22Rv1 (cell line): ENCODE data around the gene SYNDIG1.

ENCODE experiments used
- H3K27ac ChIP-seq: fragments of 450-650 bp; 2 replicates; pipeline ENCODE4 v1.5.1; 2017
- ZFX ChIP-seq: fragments of 450-650 bp; IDR thresholded peaks from 2 replicates; pipeline ENCODE4 v1.6.1; 2017; ENCODE audit warnings: antibody characterized with exemption, borderline replicate concordance
- TF ChIP-seq, protein P1 (sequence below): fragments of 450-650 bp; IDR thresholded peaks from 2 replicates; pipeline ENCODE4 v1.5.1; 2017; ENCODE audit warnings: mild to moderate bottlenecking

Gene SYNDIG1

DNA sequence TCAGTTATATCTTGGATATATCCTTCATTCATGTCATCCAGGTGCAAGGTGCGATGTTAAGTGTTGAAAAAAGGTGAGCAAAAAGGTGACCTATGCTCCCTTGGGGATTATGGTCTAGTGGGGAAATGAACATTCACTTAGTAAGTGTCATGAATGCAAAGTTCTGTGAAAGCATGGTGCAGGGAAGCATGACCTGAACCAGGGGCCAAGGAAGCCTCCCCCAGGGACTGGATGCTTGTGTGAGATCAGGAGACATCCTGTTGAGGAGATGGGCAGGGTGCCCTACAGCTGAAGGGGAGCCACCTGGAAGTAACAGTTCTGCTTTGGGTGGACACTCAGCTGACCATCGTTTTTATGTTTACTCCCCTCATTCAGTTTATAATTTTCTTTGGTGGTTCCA is 179.5 kb downstream of the SYNDIG1 start:
- H3K27ac ChIP-seq, result no peak overlapping the region
- TF ChIP-seq ZFX, result no peak
- TF ChIP-seq, protein P1, sequence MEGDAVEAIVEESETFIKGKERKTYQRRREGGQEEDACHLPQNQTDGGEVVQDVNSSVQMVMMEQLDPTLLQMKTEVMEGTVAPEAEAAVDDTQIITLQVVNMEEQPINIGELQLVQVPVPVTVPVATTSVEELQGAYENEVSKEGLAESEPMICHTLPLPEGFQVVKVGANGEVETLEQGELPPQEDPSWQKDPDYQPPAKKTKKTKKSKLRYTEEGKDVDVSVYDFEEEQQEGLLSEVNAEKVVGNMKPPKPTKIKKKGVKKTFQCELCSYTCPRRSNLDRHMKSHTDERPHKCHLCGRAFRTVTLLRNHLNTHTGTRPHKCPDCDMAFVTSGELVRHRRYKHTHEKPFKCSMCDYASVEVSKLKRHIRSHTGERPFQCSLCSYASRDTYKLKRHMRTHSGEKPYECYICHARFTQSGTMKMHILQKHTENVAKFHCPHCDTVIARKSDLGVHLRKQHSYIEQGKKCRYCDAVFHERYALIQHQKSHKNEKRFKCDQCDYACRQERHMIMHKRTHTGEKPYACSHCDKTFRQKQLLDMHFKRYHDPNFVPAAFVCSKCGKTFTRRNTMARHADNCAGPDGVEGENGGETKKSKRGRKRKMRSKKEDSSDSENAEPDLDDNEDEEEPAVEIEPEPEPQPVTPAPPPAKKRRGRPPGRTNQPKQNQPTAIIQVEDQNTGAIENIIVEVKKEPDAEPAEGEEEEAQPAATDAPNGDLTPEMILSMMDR, result no peak

DNA sequence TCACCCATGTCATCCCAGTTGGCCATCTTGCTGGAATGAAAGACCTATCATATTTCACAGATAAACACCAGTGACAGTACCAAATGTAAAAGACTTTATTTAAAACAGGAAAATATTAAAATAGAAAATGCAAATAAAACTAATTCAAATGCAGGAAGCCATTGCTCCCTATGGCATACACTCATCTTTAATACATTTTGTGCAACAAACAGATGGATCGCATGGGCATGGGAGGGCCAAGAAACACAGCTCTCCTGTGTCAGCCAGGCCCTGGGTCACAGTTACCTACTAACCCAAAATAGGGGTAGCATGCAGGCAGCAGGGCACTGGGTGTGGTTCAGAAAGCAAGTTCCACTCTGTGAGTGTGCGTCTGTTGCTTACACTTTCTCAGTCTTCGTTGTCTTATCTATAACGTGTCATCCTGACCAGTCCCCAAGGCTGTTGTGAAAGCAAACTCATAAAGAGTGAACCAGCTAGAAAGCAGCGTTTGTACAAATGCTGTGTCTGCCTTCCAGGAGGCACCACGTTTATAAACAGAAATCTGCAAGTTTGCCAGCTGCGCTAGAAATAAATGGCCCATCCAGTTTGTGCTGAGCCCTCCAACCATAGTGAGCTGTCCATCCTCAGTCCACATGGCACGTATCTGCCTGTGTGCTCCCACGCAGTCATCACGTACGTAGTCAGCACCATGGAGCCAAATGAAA is 180.5 kb downstream of the SYNDIG1 start:
- TF ChIP-seq, protein P1, result no peak
- no peak for TF ChIP-seq ZFX
- no peak overlapping the region for H3K27ac ChIP-seq

- TF ChIP-seq, protein P1, result no peak
- TF ChIP-seq ZFX, result no peak
- H3K27ac ChIP-seq, result no peak overlapping the region
These were observed 181.9 kb downstream of the SYNDIG1 start for GRCh38 chr20:24651171-24651975.

- TF ChIP-seq, protein P1, result no peak
- TF ChIP-seq ZFX, result no peak
- H3K27ac ChIP-seq, result no peak overlapping the region
These were observed 182.5 kb downstream of the SYNDIG1 start for GRCh38 chr20:24651976-24652345.

DNA sequence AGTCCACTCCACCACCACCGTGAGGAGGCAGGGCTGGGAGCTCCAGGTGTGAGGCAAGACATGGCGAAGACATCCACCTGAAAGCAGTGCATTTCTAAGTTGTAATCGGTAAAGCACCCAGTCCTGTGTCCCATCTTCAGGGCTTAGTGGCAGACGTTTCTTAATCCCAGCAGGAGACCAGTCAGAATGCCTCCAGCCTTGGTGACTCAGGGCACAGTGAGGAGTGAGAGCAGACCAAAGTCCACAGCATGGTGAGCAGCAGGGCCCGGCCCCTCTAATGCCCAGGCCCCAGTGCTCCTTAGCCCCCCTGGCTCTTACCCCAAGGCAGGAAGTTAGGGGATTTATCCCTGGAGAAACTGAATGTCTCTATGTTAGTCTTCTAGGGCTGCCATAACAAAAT is 183.9 kb downstream of the SYNDIG1 start:
- no peak for TF ChIP-seq ZFX
- TF ChIP-seq, protein P1, result no peak
- no peak overlapping the region for H3K27ac ChIP-seq

- TF ChIP-seq, protein P1, result no peak
- no peak for TF ChIP-seq ZFX
- no peak overlapping the region for H3K27ac ChIP-seq
These were observed 185.0 kb downstream of the SYNDIG1 start for GRCh38 chr20:24654425-24654824.

GRCh38 chr20:24656391-24656790 is 187.0 kb downstream of the SYNDIG1 start:
- TF ChIP-seq, protein P1, result no peak
- TF ChIP-seq ZFX, result no peak
- no peak overlapping the region for H3K27ac ChIP-seq
